Breast epithelium (tissue), 3 donors: ENCODE measurements around the gene ZNF536.

ENCODE experiments used
- POLR2A ChIP-seq: fragments of 450-650 bp; IDR thresholded peaks from one replicate; pipeline ENCODE4 v1.6.1; 2016; ENCODE audit warnings: antibody characterized with exemption, mild to moderate bottlenecking, moderate library complexity
- TF ChIP-seq, protein P1 (sequence below), 3 donors: fragments of 450-650 bp; IDR thresholded peaks; one replicate each; pipeline ENCODE4 v1.5.1; 2016 to 2017; ENCODE audit warnings: antibody characterized with exemption in 3 of 3, mild to moderate bottlenecking in 3 of 3, moderate library complexity in 3 of 3

DNA sequence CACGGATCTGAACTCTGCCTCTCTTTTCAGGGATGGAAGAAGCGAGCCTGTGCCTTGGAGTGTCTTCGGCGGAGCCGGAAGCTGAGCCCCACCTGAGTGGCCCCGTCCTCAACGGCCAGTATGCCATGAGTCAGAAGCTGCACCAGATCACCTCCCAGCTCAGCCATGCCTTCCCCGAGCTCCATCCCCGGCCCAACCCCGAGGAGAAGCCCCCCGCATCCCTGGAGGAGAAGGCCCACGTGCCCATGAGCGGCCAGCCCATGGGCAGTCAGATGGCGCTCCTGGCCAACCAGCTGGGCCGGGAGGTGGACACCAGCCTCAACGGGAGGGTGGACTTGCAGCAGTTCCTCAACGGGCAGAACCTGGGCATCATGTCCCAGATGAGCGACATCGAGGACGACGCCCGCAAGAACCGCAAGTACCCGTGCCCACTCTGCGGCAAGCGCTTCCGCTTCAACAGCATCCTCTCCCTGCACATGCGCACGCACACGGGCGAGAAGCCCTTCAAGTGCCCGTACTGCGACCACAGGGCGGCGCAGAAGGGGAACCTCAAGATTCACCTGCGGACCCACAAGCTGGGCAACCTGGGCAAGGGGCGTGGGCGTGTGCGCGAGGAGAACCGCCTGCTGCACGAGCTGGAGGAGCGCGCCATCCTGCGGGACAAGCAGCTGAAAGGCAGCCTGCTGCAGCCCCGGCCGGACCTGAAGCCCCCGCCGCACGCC, 71.5 kb downstream of the ZNF536 start:
- TF ChIP-seq, protein P1, sequence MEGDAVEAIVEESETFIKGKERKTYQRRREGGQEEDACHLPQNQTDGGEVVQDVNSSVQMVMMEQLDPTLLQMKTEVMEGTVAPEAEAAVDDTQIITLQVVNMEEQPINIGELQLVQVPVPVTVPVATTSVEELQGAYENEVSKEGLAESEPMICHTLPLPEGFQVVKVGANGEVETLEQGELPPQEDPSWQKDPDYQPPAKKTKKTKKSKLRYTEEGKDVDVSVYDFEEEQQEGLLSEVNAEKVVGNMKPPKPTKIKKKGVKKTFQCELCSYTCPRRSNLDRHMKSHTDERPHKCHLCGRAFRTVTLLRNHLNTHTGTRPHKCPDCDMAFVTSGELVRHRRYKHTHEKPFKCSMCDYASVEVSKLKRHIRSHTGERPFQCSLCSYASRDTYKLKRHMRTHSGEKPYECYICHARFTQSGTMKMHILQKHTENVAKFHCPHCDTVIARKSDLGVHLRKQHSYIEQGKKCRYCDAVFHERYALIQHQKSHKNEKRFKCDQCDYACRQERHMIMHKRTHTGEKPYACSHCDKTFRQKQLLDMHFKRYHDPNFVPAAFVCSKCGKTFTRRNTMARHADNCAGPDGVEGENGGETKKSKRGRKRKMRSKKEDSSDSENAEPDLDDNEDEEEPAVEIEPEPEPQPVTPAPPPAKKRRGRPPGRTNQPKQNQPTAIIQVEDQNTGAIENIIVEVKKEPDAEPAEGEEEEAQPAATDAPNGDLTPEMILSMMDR (IDR thresholded peaks at IDR 0.05): no peak
- no peak for TF ChIP-seq POLR2A
